IPS DF 4.7 (cell line): ENCODE data around the gene SHH.

ENCODE experiments used
- DNase-seq: peaks from one replicate; pipeline ENCODE4 v3.0.0-alpha.2; 2013; ENCODE audit warnings: low spot score; ENCODE audit errors: extremely low read depth

Gene SHH

GRCh38 chr7:155792999-155793560, 19.2 kb downstream of the SHH start:
- DNase-seq: no peak

- no peak for DNase-seq
Observed at GRCh38 chr7:155792315-155792960, 19.8 kb downstream of the SHH start.

- DNase-seq: no peak
Observed at GRCh38 chr7:155791836-155792235, 20.4 kb downstream of the SHH start.

- DNase-seq: no peak
Observed at GRCh38 chr7:155791214-155791737, 21.0 kb downstream of the SHH start.

GRCh38 chr7:155790666-155791065, 21.6 kb downstream of the SHH start:
- DNase-seq: no peak

- no peak for DNase-seq
Observed at GRCh38 chr7:155789001-155789725, 23.1 kb downstream of the SHH start.

- no peak for DNase-seq
Observed at GRCh38 chr7:155788616-155789000, 23.7 kb downstream of the SHH start.

GRCh38 chr7:155787171-155787851, 25.0 kb downstream of the SHH start:
- DNase-seq: no peak

GRCh38 chr7:155786491-155786890, 25.8 kb downstream of the SHH start:
- DNase-seq: no peak

GRCh38 chr7:155785536-155785935, 26.7 kb downstream of the SHH start:
- DNase-seq: no peak

GRCh38 chr7:155782466-155782865, 29.8 kb downstream of the SHH start:
- DNase-seq: no peak

GRCh38 chr7:155781433-155781832, 30.8 kb downstream of the SHH start:
- DNase-seq: no peak

- DNase-seq: no peak
Observed at GRCh38 chr7:155780884-155781283, 31.4 kb downstream of the SHH start.

GRCh38 chr7:155778349-155778748, 33.9 kb downstream of the SHH start:
- no peak for DNase-seq

GRCh38 chr7:155776606-155777005, 35.7 kb downstream of the SHH start:
- no peak for DNase-seq

GRCh38 chr7:155775691-155776090, 36.6 kb downstream of the SHH start:
- DNase-seq: no peak

- no peak for DNase-seq
Observed at GRCh38 chr7:155774947-155775346, 37.3 kb downstream of the SHH start.

GRCh38 chr7:155773531-155773930, 38.7 kb downstream of the SHH start:
- no peak for DNase-seq

GRCh38 chr7:155770241-155770640, 42.0 kb downstream of the SHH start:
- no peak for DNase-seq

- no peak for DNase-seq
Observed at GRCh38 chr7:155769701-155770100, 42.6 kb downstream of the SHH start.

GRCh38 chr7:155766966-155767916, 45.0 kb downstream of the SHH start:
- no peak for DNase-seq
